ENCODE results near the gene HLA-DQA1. TPM values are rescaled to one million over a fixed set of nuclear protein-coding genes. Genes with fewer than 3 reads are reported as not detected.

HLA-DQA1 gene
- total and polyA plus RNA-seq, 2 experiments from 2014 or later: 0.42 TPM; not detected in 1

- TF ChIP-seq EZH2 (IDR thresholded peaks at IDR 0.05; ENCODE audit: low read depth, unreplicated experiment) (no peak), POLR2AphosphoS5 (IDR thresholded peaks at IDR 0.05; ENCODE audit: low read depth) (no peak), REST (IDR thresholded peaks at IDR 0.05; ENCODE audit: unreplicated experiment) (no peak), CTCF (conservative IDR thresholded peaks at IDR 0.05; ENCODE audit: low read depth in 2 of 2) (no peak), NANOG (IDR thresholded peaks at IDR 0.05; ENCODE audit: borderline replicate concordance) (no peak), EZH2phosphoT487 (IDR thresholded peaks at IDR 0.05; ENCODE audit: unreplicated experiment) (no peak), CREB1 (CRISPR knock-in tag; IDR thresholded peaks at IDR 0.05; ENCODE audit: low read depth) (no peak)
Measured at GRCh38 chr6:32665661-32666060, 28.5 kb downstream of the HLA-DQA1 start (continued).

GRCh38 chr6:32666420-32667300 is 29.5 kb downstream of the HLA-DQA1 start, which contains the start of gene HLA-DQB1:
Gene HLA-DQB1 (minus strand): TSS chr6:32666657. CDS start chr6:32666607, 50 bp downstream.
- peak within 1 kb of the TSS; percentile 48 for H3K4me3 ChIP-seq
- H3K9me2 ChIP-seq (ENCODE audit: insufficient read depth): no peaks in the 10 kb centered on the region
- no peak within 1 kb of the TSS for H3K27ac Mint-ChIP-seq
- no peaks in the 10 kb centered on the region for H3K79me2 ChIP-seq (replicated peaks; ENCODE audit: insufficient read depth)
- H3K4me1 Mint-ChIP-seq: peaks cover 39% of the 10 kb centered on the region
- no peaks in the 10 kb centered on the region for H3K4me1 ChIP-seq (ENCODE audit: insufficient read depth)
- no peaks in the 10 kb centered on the region for H3K36me3 ChIP-seq (ENCODE audit: insufficient read depth)
- H3K27me3 Mint-ChIP-seq (ENCODE audit: insufficient read depth, low read depth, poor library complexity): peaks cover 26% of the 10 kb centered on the region
- no peaks in the 10 kb centered on the region for H3F3A ChIP-seq (replicated peaks; ENCODE audit: low read depth)
- H3K4me2 ChIP-seq: peak within 1 kb of the TSS; percentile 69
- DNase-seq (ENCODE audit: low spot score) (peak; percentile 80), ATAC-seq (peak; percentile 78)
- peaks cover 3% of the 10 kb centered on the region for H3K9me3 Mint-ChIP-seq
- no peak within 1 kb of the TSS for H2AFZ ChIP-seq
- TF ChIP-seq NANOG (IDR thresholded peaks at IDR 0.05; ENCODE audit: borderline replicate concordance) (no peak), JUNB (IDR thresholded peaks at IDR 0.05; ENCODE audit: unreplicated experiment) (no peak), ZNF462 (CRISPR knock-in tag; IDR thresholded peaks at IDR 0.05) (no peak), ZNF114 (CRISPR knock-in tag; IDR thresholded peaks at IDR 0.05) (no peak), STAT1 (IDR thresholded peaks at IDR 0.05; ENCODE audit: unreplicated experiment) (no peak), CREB1 (CRISPR knock-in tag; IDR thresholded peaks at IDR 0.05; ENCODE audit: low read depth) (peak; percentile 84), EZH2 (IDR thresholded peaks at IDR 0.05; ENCODE audit: low read depth, unreplicated experiment) (peak; percentile 34)
- H4K20me1 ChIP-seq (replicated peaks; ENCODE audit: insufficient read depth): no peaks in the 10 kb centered on the region
- no peak within 1 kb of the TSS for H3K27ac ChIP-seq (ENCODE audit: low read depth)
- peaks cover 23% of the 10 kb centered on the region; the same call in 2 of the 3 replicates for H3K36me3 Mint-ChIP-seq (ENCODE audit: low read depth)
- H3K27me3 ChIP-seq (ENCODE audit: insufficient read depth): peaks cover 33% of the 10 kb centered on the region
- peak within 1 kb of the TSS; percentile 79 for H3K4me3 Mint-ChIP-seq

All from GM23338 (cell line).